HG02973 (cell line): ENCODE results near the gene PCSK6.

ENCODE experiments used
- ATAC-seq: cut with Tn5 transposase; IDR thresholded peaks from one replicate; pipeline ENCODE4 v1.9.1; 2021; ENCODE audit warnings: moderate library complexity; ENCODE audit not compliant: unreplicated experiment

Gene PCSK6

DNA sequence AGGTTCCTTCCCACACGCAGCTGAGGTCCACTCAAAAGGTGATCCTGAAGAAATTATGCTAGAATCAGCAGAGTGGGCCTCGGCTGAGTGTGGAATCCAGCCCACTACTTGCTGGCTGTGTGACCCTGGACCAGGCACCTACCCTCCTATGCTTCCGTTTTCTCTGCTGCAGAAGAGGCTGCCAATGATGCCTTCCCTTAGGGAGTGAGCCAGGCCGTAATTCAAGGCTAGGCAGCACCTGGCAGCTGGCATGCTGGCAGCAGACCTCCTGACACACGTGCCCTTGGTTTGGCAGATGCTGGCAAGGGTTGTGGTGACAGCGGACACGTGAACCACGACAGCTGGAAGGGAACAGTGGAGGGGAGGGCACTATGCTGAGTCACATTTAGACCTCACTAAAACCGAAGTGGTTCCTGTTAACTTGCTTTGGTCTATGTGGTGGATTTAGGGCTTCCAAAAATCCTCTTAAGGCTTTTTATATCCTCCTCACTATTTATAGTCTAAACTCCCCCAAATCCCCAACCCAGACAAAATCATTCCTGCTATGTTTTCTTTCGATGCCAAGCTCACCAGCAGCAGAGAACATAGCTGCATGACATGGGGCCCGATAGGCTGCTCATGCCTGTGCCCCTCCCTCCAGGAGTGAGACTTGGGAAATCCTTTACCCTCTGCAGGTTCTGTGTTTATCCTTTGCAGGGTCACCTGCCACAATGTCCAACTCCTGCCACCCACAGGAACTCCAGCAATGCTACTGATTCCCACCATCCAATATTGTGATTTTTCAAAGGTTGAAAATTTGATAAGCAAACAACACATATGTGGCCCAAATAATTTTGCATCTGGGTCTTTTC, 10.6 kb upstream of the PCSK6 start:
- ATAC-seq = no peak

DNA sequence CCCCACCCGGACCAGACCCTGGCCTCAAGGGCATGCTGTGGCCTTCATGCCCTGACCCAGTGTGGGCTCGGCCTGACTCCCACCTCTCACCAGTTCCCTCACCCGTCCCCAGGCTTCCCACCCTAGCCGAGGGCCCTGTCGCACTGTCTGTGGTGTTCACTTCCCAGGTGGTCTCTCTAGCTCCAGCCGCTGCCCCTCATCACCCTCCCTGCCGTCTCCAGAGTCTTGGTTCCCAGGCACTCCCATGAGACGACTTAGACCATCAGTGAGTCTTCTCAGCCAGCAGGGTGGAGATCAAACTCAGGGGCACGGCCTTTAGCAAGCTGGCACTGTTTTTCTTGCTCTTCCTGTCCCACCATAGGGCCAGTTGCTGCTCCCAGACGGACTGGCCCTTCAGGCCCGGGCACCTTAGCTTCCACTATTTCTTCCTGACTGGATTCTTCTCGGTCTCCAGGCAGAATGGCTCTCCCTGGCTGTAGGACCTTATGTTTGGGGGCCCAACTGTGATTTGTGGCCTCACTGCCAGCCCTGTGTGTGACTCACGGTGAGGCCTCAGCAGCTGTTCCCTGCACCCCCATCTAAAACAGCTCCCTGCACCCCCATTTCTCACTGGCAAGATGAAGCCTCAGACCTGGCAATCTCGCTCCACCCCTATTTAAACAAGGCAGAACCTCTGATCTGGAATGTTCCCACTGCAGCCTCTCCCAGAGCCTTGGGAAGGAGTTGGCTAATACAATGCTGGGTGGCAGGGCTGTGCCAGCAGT, 9.4 kb upstream of the PCSK6 start:
- no peak for ATAC-seq

DNA sequence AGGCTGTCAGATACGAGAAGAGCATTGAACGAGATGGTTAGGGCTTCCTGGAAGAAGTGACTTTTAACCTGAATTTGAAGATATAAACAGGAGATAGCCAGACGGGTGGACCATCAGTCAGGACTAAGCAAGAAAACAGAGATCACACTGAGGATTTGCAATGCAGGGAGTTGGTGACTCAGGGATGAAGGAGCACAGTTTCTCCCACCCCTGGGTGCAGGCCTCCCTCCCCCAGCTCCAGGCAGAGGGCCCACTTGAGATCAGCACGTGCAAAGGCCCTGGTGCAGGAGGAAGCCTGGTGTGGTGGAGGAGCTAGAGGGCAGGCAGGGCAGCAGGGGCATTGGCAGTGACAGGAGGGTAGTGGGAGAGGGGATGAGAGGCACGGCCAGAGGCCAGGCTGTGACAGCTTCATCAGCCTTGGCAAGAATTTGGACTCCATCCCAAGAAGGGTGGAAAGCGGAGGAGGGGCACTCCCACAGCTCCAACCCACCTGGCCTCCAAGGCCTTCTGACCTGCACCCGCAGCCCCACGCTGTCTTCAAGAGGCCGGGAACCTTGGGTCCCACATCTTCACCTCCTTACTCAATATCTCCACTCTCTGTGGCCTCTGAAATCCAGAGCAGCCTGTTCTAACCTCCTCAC, 8.7 kb upstream of the PCSK6 start:
- ATAC-seq = no peak

DNA sequence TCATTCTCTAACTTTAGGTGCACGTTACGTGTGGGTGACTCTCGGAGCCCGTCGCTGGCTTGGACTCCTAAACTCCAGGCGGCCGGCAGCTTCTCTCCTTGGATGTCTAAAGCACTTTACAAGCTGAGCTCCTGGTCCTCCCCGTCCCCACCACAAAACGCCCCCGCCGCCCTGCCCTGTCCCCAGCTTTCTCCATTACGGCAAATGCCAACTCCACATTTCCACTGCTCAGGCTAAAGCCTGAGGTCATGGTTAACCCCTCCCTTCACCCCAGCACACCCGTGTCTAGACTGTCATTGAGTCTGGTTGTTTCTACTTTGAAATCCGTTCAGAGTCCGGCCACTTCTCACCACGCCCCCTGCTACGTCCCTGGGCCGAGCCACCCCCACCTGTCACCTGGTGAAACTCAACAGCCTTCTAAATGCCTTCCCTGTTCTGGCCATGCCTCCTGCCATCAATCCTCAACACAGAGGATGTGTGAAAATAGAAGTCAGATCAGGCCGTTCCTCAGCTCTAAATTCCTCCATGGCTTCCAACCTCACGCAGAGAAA, 8.1 kb upstream of the PCSK6 start:
- ATAC-seq = no peak

DNA sequence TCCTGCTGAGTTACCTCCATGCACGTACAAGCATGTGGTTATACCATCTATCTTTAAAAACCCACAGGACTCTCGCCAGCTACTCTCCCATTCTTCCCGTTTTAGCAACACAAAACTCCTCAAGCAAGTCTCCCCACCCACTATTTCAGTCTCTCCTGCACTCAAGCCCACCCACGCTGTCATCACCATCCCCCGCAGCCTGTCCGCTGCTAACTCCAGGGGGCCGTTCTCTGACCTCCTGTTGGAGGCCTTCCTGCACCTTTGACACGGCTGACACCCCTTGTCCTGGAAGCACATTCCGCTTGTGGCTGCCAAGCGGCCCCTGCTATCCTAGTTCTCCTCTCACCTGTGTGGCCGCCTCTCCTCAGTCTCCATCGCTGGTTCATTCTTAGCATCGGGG, 7.5 kb upstream of the PCSK6 start:
- ATAC-seq = no peak

DNA sequence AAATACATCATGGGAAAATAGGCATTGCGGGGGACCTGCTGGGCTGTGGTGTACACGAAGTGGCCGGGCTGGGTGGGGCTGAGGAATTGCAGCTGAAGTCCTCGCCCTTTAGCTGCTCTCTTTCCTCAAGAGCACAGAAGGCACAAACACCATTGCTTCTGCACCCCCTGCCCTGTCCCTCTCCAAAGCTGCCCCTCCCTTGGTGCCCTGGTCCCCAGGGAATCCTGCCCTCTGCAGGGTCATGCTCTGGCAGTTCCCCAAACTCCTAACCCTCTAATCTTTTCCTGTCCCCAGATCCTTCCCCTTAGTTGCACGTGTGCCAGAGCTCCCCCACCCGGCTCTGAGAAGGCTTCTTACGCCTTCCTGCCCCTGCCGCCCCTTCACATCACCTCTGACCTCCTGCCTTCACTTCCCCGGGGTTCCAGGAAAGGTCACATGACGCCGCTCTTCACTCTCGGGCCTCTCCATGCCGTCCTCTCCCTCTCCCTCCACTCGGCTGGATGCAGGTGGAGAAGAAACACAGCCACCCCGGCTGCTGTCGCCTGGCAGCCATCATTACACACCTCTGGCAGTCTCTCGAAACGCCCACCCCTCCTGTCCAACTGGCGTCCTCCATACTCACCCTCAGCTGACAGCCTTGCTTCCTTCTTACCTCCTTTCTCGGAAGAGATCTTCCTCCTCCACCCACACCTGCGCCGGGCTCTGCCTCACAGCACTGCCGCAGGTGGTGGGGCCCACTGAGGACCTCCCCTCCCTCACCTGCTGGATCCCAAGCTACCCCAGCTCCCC, 6.9 kb upstream of the PCSK6 start:
- no peak for ATAC-seq

DNA sequence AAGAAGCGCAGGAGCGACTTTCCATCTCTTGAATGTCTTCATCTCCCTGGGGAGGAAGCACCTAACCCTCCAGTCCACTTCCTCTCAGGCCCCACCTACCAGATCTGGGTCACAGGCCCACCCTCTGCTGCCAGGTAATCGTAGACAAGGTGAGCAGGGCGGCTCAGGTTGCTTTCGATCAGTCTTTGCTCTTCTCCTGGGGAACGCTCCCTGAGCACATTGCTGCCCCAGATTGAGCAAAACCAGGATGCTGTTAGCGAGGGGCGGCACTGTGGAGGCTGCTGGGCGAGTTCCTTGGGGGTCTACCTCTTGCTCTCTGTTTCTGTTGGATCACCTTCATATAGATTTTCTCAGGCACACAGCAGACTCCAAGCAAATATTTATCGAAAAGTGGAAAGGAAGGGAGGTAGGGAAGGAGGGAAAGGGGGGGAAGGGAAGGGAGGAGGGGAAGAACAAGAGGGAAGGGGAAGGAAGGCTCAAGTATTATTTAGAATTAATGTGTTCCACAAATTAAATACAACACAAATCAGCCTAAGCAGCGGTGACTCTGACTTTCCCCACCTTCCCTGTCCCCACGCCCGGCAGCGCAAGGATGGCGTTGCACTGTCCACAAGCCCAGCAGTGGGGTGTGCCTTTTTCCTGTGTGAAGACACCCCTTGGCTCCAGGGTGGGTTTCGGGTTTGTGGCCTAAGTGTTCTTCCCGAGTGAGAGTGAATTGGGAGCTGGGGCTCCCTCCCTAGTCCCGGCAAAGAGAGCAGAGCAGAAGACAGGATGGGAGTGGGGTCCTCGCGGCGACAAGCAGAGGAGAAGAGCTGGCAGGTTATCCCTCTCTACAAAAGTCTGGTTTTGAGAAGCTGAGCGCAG, 6.1 kb upstream of the PCSK6 start:
- no peak for ATAC-seq

DNA sequence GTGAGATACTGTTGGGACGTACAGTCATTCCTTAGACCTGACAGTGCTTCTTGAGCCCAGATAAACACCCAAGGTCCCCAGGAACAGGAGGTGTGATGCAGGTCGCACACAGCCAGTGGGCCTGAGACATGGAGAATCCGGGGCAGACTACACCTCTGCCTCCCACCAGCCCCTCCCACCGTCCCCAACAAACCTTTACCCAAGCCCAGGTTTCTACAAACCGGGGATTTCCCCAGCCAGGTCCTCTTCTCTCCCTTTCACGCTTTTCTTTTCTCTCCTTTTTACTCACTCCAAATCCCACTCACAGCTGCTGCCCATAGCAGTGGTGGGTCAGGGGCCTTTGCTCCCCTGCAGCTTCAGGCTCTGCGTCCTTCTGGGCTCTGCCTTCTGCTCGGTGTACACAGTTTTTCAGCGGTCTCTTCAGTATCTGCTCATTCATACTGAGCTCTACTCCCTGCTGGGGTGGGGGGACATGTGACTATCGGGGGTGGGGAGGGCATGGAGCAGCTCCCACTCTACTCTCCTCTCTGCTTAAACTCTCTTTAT, 4.8 kb upstream of the PCSK6 start:
- no peak for ATAC-seq

DNA sequence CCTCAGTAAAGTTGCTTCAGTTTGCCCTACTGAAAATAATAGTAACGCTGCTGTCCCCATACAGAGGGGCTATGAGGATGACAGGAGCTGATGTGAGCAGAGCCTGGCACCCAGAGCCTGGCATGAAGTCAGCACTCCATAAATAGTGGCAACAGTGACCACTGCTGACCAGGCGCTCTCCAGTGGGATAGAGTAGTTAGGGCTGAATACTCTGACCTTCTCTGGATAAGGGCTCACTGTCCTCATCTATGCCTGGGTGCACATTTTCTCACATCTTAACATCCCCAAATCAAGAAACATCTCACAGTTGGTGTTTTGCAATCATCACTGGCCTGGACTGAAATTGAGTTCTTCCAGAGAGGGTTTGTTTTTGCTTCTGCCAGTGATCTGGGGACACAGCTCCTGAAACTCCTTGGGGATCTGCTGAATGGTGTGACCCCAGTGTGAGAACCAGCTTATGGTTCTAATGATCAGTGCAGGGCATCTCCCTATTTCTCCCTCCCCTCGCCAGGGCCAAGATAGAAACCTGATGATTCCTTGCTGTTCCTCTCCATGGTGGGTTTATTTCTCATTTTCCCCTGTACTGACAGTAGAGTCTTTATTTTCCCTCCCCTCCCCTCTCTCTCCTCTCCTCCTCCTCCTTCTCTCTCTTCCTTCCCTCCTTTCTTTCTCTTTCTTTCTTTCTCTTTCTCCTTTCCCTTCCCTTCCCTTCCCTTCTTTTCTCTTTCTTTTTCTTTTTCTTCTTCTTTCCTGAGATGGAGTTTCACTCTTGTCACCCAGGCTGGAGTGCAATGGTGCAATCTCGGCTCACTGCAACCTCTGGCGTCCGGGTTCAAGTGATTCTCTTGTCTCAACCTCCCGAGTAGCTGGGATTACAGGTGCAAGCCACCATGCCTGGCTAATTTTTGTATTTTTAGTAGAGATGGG, 3.5 kb upstream of the PCSK6 start:
- no peak for ATAC-seq

DNA sequence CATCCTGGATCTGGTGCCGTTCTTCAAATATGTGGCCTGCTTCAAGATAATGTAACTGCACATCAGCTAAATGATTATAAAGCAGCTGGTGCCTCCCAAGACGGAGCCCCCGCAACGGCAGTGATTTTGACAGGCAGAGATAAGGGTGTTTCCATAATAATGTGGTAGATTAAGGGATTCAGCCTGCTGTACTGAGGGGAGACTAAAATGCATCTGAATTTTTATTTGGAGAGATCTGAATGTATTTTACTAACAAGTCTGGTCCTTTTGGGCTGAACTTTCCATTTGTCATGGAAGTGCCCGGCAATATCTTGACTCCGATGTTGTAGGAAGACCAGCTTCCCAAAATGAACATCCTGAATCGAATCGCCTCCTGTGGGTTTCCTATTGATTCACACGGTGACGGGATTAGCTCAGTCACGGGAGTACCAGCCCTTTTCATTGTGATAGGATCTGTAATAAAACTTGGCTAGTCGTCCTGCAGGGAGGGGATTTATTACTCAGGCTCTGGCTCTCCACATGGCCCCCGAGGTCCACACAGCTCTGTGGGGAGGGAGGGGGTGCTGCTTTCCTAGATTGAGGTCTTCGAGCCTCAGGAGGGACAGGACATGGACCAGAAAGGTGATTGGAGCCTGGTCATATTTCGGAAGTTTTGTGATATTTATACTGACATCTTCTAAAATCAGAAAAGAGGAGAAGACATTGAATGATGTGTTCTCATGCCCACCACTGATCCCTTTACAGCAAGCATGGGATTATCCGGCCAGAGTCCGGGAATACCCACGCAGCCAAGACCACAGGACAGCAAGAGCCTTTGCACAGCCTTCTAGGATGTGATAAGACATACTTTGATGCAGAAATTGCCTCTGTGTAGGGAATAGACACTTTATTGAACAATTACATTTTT, 2.5 kb upstream of the PCSK6 start:
- ATAC-seq = no peak

DNA sequence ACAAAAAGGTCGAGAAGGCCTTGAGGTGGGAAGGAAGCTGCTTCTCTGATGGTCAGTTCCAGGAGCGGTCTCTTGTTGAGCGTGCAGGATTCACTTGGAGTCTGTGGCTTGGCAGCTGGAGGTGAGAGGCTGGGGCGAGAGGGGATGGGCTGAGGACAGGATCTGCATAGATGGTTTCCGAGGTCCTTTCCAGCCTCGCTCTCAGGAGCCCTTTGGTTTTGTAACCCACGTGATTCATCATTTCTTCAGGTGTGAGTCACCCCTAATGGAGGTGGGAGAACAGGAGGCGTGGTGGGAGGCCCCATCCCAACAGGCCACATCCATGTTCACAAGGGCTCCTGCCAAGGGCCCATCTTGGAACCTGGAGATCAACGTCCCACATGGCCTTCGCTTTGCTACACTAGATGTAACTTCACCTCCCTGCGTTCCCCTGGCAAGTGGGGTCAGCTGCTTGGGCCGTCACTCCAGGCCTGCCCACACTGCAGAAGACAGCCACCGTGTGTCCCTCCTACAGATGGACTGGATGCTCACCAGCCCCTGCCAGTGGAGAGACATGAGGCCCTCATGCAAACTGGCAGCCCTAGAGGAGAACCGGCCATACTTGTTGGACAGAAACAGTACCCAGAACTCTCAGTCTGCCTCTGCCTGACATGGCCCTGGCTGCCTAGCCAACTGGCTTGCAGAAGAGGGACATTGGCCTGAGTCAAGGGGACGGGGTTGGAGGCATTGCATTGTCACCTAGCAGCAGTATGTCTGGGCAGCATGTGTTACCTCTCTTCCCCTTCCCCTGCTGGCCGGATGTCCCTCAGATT, 1.6 kb upstream of the PCSK6 start:
- no peak for ATAC-seq

DNA sequence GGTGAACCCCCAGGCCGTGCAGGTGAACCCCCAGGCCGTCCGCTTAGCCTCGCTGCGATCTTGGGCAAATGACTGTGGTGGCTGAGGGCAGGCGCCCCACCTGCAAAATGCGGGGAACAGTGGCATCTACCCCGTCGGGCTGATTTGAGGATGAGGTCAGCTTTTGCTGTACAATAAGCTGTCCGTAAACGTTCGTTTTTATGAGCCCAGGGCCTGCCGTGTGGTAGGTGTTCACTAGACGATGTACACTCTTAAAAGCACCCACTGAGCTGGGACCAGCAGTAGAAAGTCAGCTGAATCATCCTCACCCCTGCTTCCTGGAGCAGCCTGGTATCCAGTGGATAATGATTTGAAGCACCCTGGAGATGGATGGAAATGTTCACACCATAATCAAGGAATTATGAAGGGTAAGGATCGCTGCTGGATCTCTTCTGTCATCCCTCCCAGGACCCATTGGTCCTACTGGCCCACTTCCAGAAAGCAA, 943 bp upstream of the PCSK6 start:
- ATAC-seq = no peak

DNA sequence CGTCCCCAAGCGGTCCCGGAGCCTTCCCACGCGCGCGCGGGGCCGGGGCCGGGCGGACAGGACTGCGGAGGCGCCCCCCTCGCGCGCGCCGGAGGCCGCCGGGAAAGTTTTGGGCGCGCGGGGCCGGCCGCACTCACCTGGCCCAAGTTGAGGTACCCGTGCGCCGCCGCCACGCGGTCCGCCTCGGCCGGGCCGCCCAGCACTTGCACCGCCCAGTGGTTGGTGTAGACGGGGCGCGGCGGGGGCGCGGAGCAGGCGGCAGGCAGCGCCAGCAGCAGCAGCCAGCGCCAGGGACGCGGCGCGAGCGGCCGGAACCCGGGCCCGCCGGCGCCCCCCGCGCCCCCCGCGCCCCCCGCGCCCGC, 289 bp downstream of the PCSK6 start:
- no peak for ATAC-seq

DNA sequence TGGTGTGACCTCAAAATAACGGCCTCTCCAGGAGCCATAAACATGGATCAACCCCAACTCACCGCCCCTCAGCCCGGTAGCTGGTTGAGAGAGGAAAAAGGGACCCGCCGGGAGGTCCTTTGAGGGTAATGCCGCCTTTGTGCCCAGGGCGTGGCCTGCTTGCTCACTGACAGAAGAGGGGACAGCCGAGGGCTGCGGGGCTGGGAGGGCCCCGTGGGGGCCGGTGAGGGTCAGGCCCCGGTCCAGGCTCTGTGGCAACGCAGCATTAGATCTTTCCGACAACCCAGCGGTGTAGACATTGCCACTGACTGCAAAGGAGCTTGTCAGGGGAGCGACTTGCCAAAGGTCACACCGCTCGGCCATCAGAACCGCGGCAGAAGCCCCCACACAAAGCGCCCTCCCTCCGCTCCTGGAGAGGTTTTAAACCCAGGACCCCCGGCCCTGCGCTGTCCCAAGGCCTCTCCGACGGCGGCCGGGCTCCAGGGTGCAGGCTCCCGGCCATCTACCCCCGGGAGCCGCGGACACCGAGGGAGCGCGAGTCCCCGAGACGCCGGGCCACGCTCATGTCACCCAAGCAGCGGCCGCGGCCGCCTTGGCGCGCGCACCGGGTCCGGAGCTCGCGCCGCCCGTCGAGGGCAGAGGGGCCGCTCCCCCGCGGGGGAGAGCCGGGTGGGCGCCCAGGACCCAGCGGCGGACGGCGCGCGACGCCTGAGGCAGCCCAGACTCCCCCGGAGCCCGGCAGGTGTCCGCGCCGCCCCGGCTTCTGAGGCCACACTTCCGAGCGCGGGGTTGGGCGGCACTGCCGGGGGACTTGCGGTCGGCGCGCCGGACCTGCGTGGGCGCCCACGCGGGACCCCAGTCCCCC, 975 bp downstream of the PCSK6 start:
- no peak for ATAC-seq

DNA sequence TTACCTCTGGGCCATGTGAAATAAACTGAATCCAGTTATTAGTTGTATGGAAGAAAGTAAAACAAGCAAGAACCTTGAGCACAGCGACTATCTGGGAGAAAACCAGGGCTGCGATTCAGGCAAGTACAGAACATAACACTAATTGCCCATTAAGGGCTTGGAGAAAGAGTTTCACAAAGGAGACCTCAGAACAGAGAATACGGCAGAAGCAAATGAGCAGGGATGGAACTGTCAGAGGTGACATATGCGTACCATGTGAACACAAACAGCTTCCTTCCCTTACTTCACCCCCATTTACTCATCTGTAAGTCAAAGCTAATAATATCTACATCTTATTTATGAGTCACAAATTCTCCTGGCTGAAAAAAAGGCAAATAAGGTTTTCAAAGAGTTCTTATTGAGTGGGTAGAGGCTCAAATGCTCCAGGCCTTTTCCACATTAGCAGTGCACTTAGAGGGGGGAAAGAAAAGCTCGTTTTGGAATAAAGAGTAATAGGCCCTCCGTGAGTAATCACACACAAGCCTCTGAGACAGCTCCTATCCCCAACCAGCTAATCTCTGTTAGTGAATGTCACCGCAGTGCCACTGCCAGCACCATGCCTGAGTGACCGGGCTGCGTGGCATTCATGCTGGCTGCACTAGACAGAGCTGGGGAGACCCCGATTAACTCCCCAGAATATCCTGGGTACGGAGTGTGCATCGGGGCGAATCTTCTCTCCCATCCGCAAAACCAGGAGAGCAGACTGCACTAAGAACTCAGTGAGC, 2.6 kb downstream of the PCSK6 start:
- ATAC-seq = no peak
